Measurements from ENCODE around the gene NTMT2. TPM values are rescaled to one million over a fixed set of nuclear protein-coding genes. Genes with fewer than 3 reads are reported as not detected.

The NTMT2 gene
- total RNA-seq, 1 donor: not detected

DNA sequence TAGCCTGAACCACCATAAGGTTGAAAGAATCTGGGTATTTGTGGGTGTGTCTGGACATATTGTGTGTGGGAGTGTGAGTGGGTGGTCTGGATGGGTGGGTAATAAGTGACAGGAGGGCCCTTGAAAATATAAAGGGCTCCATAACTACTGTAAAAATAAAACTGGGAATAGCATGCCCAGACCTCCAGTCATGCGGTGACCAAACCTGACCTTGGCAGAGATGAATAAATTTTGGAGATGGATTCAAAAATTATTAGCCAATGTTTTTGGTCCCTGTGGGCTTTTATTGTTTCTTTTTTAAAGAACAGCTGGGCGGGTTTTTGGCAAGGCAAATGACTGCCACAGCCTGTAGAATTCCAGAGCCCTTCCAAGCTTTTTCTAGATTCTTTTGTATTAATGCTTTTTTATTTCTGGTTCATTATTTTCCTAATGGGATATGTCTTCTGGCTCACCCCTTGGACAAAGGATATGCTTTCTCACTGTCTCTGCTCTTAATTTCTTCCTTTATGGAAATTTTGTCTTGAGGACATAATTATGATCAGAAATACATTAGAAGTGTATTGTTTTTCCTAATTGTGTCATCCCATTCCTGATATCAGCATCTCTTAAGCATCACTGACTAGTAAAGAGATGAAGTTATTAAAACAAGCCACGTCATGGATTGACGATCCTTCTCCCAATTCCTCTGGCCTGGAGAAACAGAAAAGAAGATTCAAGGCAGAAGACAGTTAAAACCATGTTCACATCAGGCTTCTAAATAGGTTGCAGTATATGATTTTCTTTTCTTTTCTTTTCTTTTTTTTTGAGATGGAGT, 69.5 kb downstream of the NTMT2 start:
- H3K4me1 ChIP-seq (ENCODE audit: insufficient read depth, low read length): peaks cover 30% of the 10 kb centered on the region
- peak; percentile 62 for DNase-seq (ENCODE audit: insufficient read length, low spot score, missing footprints)
- no peaks in the 10 kb centered on the region for H4K20me1 ChIP-seq (ENCODE audit: insufficient read depth, low read length)
- H2AFZ ChIP-seq (ENCODE audit: low read length): no peak overlapping the region
- H3K27me3 ChIP-seq (ENCODE audit: insufficient read depth, low read length): no peaks in the 10 kb centered on the region
- H3K4me3 ChIP-seq (ENCODE audit: insufficient read depth, low read length): no peak overlapping the region
- no peaks in the 10 kb centered on the region for H3K9me3 ChIP-seq (ENCODE audit: low read depth, low read length)
- peak overlapping the region; percentile 69 for H3K27ac ChIP-seq (ENCODE audit: low read depth, low read length)
- peak overlapping the region; percentile 62 for H3K4me2 ChIP-seq (ENCODE audit: insufficient read depth, low read length)
- no peak for TF ChIP-seq CTCF (IDR thresholded peaks at IDR 0.05; ENCODE audit: extremely low read depth, low read depth, low read length)
- no peaks in the 10 kb centered on the region for H3K36me3 ChIP-seq (ENCODE audit: insufficient read depth, low read length)
- H3K79me2 ChIP-seq (ENCODE audit: insufficient read depth, low read length): no peaks in the 10 kb centered on the region

DNA sequence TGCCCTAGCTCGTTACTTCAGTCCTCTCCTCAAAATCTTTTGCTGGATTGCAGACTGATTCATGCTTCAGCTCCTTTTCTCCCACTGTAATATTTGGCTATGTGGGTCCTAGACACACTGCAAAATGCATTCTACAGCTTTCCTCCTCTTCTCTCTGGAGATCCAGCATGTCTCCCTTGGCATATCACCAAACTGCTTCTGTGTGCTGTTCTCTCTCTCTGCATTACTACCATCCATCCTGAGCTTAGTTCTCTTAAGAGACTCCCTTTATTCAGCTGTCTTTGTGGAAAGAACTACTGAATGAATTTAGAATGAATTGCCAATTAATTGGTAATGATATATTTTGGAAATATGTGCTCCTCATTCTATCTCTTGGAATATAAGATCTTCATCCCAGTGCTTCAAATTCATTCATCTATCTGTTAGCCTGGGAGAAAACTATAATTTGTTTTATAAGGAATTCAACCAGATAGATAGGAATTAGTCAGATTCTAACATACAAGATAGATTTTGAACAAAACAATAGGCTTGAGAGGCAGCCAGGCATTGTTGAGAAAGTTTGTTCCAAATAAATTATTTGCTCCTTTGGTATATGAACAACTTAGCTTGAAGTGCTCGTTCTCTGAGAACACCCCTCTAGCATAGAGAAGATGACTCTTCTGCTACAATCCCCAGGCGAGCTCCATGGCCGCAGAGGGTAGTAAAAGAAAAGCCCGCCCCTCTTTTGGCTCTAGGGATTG, 71.9 kb downstream of the NTMT2 start:
- no peak for TF ChIP-seq CTCF (IDR thresholded peaks at IDR 0.05; ENCODE audit: extremely low read depth, low read depth, low read length)
- H3K9me3 ChIP-seq (ENCODE audit: low read depth, low read length): no peaks in the 10 kb centered on the region
- DNase-seq (ENCODE audit: insufficient read length, low spot score, missing footprints): peak; percentile 9
- H3K27me3 ChIP-seq (ENCODE audit: insufficient read depth, low read length): no peaks in the 10 kb centered on the region
- H2AFZ ChIP-seq (ENCODE audit: low read length): no peak overlapping the region
- H3K36me3 ChIP-seq (ENCODE audit: insufficient read depth, low read length): no peaks in the 10 kb centered on the region
- H3K27ac ChIP-seq (ENCODE audit: low read depth, low read length): no peak overlapping the region
- no peaks in the 10 kb centered on the region for H4K20me1 ChIP-seq (ENCODE audit: insufficient read depth, low read length)
- H3K4me1 ChIP-seq (ENCODE audit: insufficient read depth, low read length): peaks cover 30% of the 10 kb centered on the region
- H3K4me2 ChIP-seq (ENCODE audit: insufficient read depth, low read length): no peak overlapping the region
- H3K4me3 ChIP-seq (ENCODE audit: insufficient read depth, low read length): no peak overlapping the region
- no peaks in the 10 kb centered on the region for H3K79me2 ChIP-seq (ENCODE audit: insufficient read depth, low read length)

- H3K4me2 ChIP-seq (ENCODE audit: insufficient read depth, low read length): no peak overlapping the region
- peaks cover 30% of the 10 kb centered on the region for H3K4me1 ChIP-seq (ENCODE audit: insufficient read depth, low read length)
- no peaks in the 10 kb centered on the region for H3K36me3 ChIP-seq (ENCODE audit: insufficient read depth, low read length)
- no peak for TF ChIP-seq CTCF (IDR thresholded peaks at IDR 0.05; ENCODE audit: extremely low read depth, low read depth, low read length)
- DNase-seq (ENCODE audit: insufficient read length, low spot score, missing footprints): peak; percentile 41
- H3K79me2 ChIP-seq (ENCODE audit: insufficient read depth, low read length): no peaks in the 10 kb centered on the region
- no peaks in the 10 kb centered on the region for H4K20me1 ChIP-seq (ENCODE audit: insufficient read depth, low read length)
- H3K4me3 ChIP-seq (ENCODE audit: insufficient read depth, low read length): no peak overlapping the region
- H3K27me3 ChIP-seq (ENCODE audit: insufficient read depth, low read length): no peaks in the 10 kb centered on the region
- no peaks in the 10 kb centered on the region for H3K9me3 ChIP-seq (ENCODE audit: low read depth, low read length)
- H3K27ac ChIP-seq (ENCODE audit: low read depth, low read length): no peak overlapping the region
- no peak overlapping the region for H2AFZ ChIP-seq (ENCODE audit: low read length)
Observed at GRCh38 chr1:170218257-170218650, 72.5 kb downstream of the NTMT2 start.

Small RNA genes lying within 50 kb of the gene (small RNA-seq; reads per million reads assigned to genes)
- gene MIR3119-2: not detected

Other genes starting within 250 kb of the NTMT2 start
- gene KIFAP3, start 71.3 kb upstream of the NTMT2 start, total RNA-seq: 44.9 and 50.4 TPM in 2 replicates

All from osteoblast (primary cell).